Stimulated activated memory B cell treated with anti-CD40 and anti-IgM and Interleukin-4, amounts not matched to agents 10 μg/mL and 1 μg/mL and 100 μg/mL, for 72 hours (primary cell): ENCODE results near the gene CPLX4.

Experiments
- ATAC-seq: fragments of 150-1000 bp; cut with Tn5 transposase; 2 replicates; pipeline ENCODE4 v1.10.0; 2021
- H3K27ac Mint-ChIP-seq: one replicate; pipeline ENCODE4 v1.8.0; 2022; ENCODE audit warnings: mild to moderate bottlenecking, mixed read lengths
- H3K27me3 Mint-ChIP-seq: one replicate; pipeline ENCODE4 v1.8.0; 2022; ENCODE audit warnings: mixed read lengths
- H3K36me3 Mint-ChIP-seq: one replicate; pipeline ENCODE4 v1.8.0; 2022; ENCODE audit warnings: mixed read lengths
- H3K4me1 Mint-ChIP-seq: one replicate; pipeline ENCODE4 v1.8.0; 2022; ENCODE audit warnings: mixed read lengths
- H3K4me3 Mint-ChIP-seq: one replicate; pipeline ENCODE4 v1.8.0; 2022; ENCODE audit warnings: mild to moderate bottlenecking, moderate library complexity, mixed read lengths
- H3K9me3 Mint-ChIP-seq: one replicate; pipeline ENCODE4 v1.8.0; 2022; ENCODE audit warnings: mixed read lengths

The CPLX4 gene

DNA sequence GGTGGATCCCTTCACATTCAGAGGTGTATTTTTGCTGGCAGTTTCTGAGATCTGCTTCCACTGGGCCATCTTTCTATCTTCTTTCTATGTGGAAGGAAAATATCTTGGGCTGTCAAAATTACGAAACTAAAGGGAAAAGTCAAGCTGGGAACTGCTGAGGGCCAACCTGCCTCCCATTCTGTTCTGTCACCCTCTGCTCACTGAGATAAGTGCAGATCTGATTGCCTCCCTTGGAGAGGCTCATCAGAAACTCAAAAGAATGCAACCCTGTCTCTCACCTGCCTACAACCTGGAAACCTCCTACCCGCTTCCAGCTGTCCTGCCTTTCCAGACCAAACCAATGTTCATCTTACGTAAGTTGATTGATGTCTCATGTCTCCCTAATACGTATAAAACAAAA, 71.7 kb downstream of the CPLX4 start:
- no peak overlapping the region for H3K4me3 Mint-ChIP-seq
- H3K27ac Mint-ChIP-seq = no peak overlapping the region
- no peaks in the 10 kb centered on the region for H3K4me1 Mint-ChIP-seq
- H3K36me3 Mint-ChIP-seq = no peaks in the 10 kb centered on the region
- no peak for ATAC-seq
- peaks cover 56% of the 10 kb centered on the region for H3K27me3 Mint-ChIP-seq
- no peaks in the 10 kb centered on the region for H3K9me3 Mint-ChIP-seq
